Lung (tissue), 12 donors: Measurements from ENCODE around the gene RAP1GAP2. TPM values are rescaled to one million over a fixed set of nuclear protein-coding genes. Genes with fewer than 3 reads are reported as not detected.

Experiments used
- ATAC-seq: fragments of 200-7000 bp; cut with Tn5 transposase; one replicate; pipeline ENCODE4 v1.9.1; 2020; ENCODE audit warnings: moderate number of reproducible peaks; ENCODE audit not compliant: insufficient read depth, low FRiP score
- DNase-seq, 3 donors: peaks; one replicate each; pipeline ENCODE4 v3.0.0-alpha.2; 2013 to 2017
- H3K27ac ChIP-seq, 2 donors: one replicate each; pipeline ENCODE4 v1.5.1; 2013; ENCODE audit warnings: mild to moderate bottlenecking in 2 of 2, moderate library complexity in 2 of 2, control low read depth in 1 of 2, inconsistent platforms in 1 of 2, low read depth in 1 of 2, low read length in 1 of 2
- H3K27me3 ChIP-seq, 3 donors: one replicate each; pipeline ENCODE4 v1.5.1; 2013; ENCODE audit warnings: low read length in 2 of 3; ENCODE audit not compliant: control insufficient read depth in 3 of 3, insufficient read depth in 3 of 3
- H3K36me3 ChIP-seq, 4 donors: one replicate each; pipeline ENCODE4 v1.5.1; 2013; ENCODE audit warnings: low read length in 4 of 4, mild to moderate bottlenecking in 1 of 4, moderate library complexity in 1 of 4; ENCODE audit not compliant: control insufficient read depth in 4 of 4, insufficient read depth in 4 of 4
- H3K4me1 ChIP-seq, 5 donors: one replicate each; pipeline ENCODE4 v1.5.1; 2013; ENCODE audit warnings: low read length in 5 of 5, mild to moderate bottlenecking in 2 of 5, moderate library complexity in 1 of 5; ENCODE audit not compliant: control insufficient read depth in 5 of 5, insufficient read depth in 5 of 5
- H3K4me3 ChIP-seq: one replicate; pipeline ENCODE4 v1.5.1; 2013; ENCODE audit warnings: mild to moderate bottlenecking, control low read depth, moderate library complexity
- H3K9ac ChIP-seq, 2 donors: one replicate each; pipeline ENCODE4 v1.5.1; 2013; ENCODE audit warnings: low read length in 2 of 2, control low read depth in 1 of 2; ENCODE audit not compliant: insufficient read depth in 1 of 2
- H3K9me3 ChIP-seq, 4 donors: one replicate each; pipeline ENCODE4 v1.5.1; 2013; ENCODE audit warnings: low read length in 3 of 4, mild to moderate bottlenecking in 1 of 4, moderate library complexity in 1 of 4; ENCODE audit not compliant: control insufficient read depth in 4 of 4, insufficient read depth in 3 of 4
- WGBS, 2 donors: extraction: QIAGEN DNeasy Blood & Tissue Kit; methylation state at CpG; one replicate each; pipeline ENCODE4 v1.1.7; 2013; 5-methylcytosine and 5-hydroxymethylcytosine counted together
- polyA plus RNA-seq, 2 donors: library from polyadenylated mRNA; stranded (reverse); fragments of 200-250 nt; gene quantifications; one replicate each; pipeline ENCODE4 v1.2.1, GENCODE V29; 2013
- total RNA-seq, 2 donors: library from RNA; depleted of rRNA in 1 of 2; stranded (reverse); fragments of >200 nt in 1 of 2; gene quantifications; one replicate each; pipeline ENCODE4 v1.2.1, GENCODE V29; 2014 to 2021
- TF ChIP-seq, protein P1 (sequence below): IDR thresholded peaks from 2 replicates; pipeline ENCODE4 v1.5.1; 2012; ENCODE audit warnings: mild to moderate bottlenecking; ENCODE audit errors: control extremely low read depth, extremely low read depth
- donor health status: control.
- donor health status: control.
- donor health status: Bipolar disorder and iron deficiency.
- donor health status: healthy.
- donor health status: DM: yes; HTN: yes; CAD: no.

RAP1GAP2 gene
- total and polyA plus RNA-seq, 4 donors: 5.3 to 16.7 (median 6.0) TPM

DNA sequence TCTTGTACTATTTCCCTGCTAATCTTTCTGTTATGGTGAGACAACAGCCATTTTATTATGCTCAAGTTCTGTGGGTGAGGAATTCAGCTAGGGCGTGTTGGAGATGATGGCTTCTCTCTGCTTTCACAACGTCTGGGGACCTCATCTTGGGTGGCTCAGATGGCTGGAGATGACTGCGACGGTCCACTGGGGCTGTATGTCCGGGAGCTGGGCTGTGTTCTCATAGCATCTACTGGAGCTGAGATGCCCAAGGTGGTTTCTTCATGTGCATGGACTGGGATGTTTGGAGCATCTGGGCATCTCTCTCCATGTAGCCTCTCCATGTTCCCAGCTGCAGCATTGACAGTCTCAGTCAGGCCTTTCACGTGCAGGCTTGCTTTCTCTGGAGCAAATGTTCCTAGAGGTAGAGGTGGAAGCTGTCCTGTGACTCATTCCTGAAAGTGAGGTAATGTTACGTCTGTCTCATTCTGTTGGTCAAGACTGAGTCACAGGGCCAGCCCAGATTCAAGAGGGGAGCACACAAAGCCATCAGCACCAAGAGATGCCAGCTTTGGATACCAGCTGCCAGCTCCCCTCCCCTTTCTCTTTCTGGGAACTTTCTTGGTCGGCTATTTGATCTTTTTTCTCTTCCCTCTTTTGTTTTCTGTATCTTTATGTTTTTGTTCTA lies 96.2 kb downstream of the RAP1GAP2 start:
- Histone ChIP-seq H3K27me3 (no peaks in the 10 kb centered on the region), H3K4me1 (peaks cover 0 to 3% (median 0%) of the 10 kb centered on the region in 5 donors), H3K27ac (no peak overlapping the region), H3K4me3 (no peak overlapping the region), H3K36me3 (no peaks in the 10 kb centered on the region), H3K9me3 (peaks cover 0 to 2% (median 0%) of the 10 kb centered on the region in 4 donors), H3K9ac (no peak overlapping the region)
- ATAC-seq (peak; percentile 55), DNase-seq (no peak)
- WGBS, 2 donors: 72 to 76% methylated on average over 8 of the region's 8 CpGs
- TF ChIP-seq, protein P1, sequence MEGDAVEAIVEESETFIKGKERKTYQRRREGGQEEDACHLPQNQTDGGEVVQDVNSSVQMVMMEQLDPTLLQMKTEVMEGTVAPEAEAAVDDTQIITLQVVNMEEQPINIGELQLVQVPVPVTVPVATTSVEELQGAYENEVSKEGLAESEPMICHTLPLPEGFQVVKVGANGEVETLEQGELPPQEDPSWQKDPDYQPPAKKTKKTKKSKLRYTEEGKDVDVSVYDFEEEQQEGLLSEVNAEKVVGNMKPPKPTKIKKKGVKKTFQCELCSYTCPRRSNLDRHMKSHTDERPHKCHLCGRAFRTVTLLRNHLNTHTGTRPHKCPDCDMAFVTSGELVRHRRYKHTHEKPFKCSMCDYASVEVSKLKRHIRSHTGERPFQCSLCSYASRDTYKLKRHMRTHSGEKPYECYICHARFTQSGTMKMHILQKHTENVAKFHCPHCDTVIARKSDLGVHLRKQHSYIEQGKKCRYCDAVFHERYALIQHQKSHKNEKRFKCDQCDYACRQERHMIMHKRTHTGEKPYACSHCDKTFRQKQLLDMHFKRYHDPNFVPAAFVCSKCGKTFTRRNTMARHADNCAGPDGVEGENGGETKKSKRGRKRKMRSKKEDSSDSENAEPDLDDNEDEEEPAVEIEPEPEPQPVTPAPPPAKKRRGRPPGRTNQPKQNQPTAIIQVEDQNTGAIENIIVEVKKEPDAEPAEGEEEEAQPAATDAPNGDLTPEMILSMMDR: no peak

DNA sequence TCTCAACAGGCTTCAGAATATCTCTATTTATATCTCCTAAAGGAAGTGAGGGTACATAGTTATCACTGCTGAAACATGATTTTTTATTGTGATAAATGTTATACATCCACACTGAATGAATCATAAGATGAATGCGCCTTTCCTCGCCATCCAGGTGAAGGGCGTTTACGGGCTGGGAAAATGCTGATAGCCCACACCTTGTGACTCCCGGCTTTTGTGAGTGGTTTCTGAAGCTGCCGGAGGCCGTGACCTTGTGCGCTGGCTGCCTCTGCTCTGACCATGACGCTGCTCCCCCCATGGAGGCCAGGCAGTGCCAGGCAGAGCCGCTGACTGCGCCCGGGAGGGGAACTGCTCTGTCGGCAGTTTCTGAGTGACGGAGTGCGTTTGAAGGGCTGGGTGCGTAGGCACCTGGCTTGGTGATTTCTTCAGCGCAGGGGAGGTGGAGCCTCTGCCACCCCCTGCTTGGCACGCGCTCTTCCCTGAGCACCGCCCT lies 97.2 kb downstream of the RAP1GAP2 start:
- TF ChIP-seq, protein P1: no peak
- no peak overlapping the region for H3K4me3 ChIP-seq
- H3K9me3 ChIP-seq: peaks cover 0 to 2% (median 0%) of the 10 kb centered on the region in 4 donors
- H3K4me1 ChIP-seq: peaks cover 0 to 3% (median 0%) of the 10 kb centered on the region in 5 donors
- no peaks in the 10 kb centered on the region for H3K36me3 ChIP-seq
- H3K27me3 ChIP-seq: no peaks in the 10 kb centered on the region
- no peak overlapping the region for H3K27ac ChIP-seq
- DNase-seq: no peak
- WGBS, 2 donors: 81 to 85% methylated on average over 20 of the region's 20 CpGs
- no peak for ATAC-seq
- no peak overlapping the region for H3K9ac ChIP-seq

DNA sequence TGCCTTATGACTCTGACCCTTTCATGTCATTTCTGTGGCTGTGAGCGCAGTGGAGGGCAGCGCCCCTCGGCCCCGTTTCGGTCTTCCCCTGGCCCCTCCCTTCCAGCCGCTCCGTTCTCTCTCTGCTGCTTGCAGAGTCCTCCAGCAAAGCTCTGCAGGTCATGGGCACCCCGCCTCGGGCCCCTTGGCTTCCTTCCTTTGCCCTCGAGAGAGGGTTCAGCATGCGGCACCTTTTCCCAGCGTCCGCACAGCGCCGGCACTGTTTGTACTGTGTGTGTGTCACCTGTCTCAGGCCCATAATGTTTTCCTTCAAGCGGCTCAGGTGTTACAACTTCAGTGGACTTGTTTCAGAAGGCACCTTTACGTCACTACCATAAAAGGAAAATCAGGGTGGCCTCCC lies 98.5 kb downstream of the RAP1GAP2 start:
- H3K4me3 ChIP-seq: no peak overlapping the region
- ATAC-seq (no peak), DNase-seq (peak; percentile 27 to 55 (median 45))
- no peak overlapping the region for H3K27ac ChIP-seq
- TF ChIP-seq, protein P1: no peak
- no peaks in the 10 kb centered on the region for H3K27me3 ChIP-seq
- H3K9me3 ChIP-seq: peaks cover 0 to 2% (median 0%) of the 10 kb centered on the region in 4 donors
- H3K9ac ChIP-seq: no peak overlapping the region
- H3K36me3 ChIP-seq: no peaks in the 10 kb centered on the region
- WGBS, 2 donors: 59 to 78% methylated on average over 17 of the region's 17 CpGs
- H3K4me1 ChIP-seq: peaks cover 0 to 3% (median 0%) of the 10 kb centered on the region in 5 donors
